H1 (cell line): ENCODE results near the gene FRRS1L. TPM values are rescaled to one million over a fixed set of nuclear protein-coding genes. Genes with fewer than 3 reads are reported as not detected.

Source experiments
- CTCF ChIA-PET: fragments of 300-600 bp; sonication (Branson Sonifier 250); formaldehyde crosslinking; loops from one replicate; lab custom pipeline; 2021; ENCODE audit not compliant: partially characterized antibody; lab: Charles Lee
- POLR2A ChIA-PET: fragments of 300-600 bp; sonication (Branson Sonifier 250); formaldehyde crosslinking; loops from one replicate; lab custom pipeline; 2021; ENCODE audit warnings: inconsistent platforms; ENCODE audit not compliant: partially characterized antibody; lab: Charles Lee
- DNase-seq, 2 experiments: peaks; one replicate each; pipeline versions ENCODE4 v3.0.0 to v3.0.0-alpha.2; 2010 to 2022; ENCODE audit warnings: low spot score in 2 of 2, low read depth in 1 of 2, mixed read lengths in 1 of 2
- FAIRE-seq: peaks from 2 replicates; lab custom pipeline; 2011; peaks lifted over from hg19 to GRCh38; lab: Jason Lieb, UNC
- H2AFZ ChIP-seq: 2 replicates; pipeline ENCODE4 v1.8.1; 2012; ENCODE audit warnings: low read length, inconsistent platforms
- H2AK5ac ChIP-seq: 2 replicates; pipeline ENCODE4 v1.6.1; 2013; ENCODE audit warnings: low read depth, low read length
- H2BK120ac ChIP-seq: replicated peaks from 2 replicates; pipeline ENCODE3; 2013; ENCODE audit warnings: low read depth, low read length, inconsistent platforms
- H2BK12ac ChIP-seq: 2 replicates; pipeline ENCODE4 v1.6.1; 2013; ENCODE audit warnings: low read depth, low read length
- H2BK15ac ChIP-seq: 2 replicates; pipeline ENCODE4 v1.6.1; 2013; ENCODE audit warnings: low read length
- H2BK20ac ChIP-seq: 2 replicates; pipeline ENCODE4 v1.6.1; 2013; ENCODE audit warnings: low read length
- H2BK5ac ChIP-seq: 2 replicates; pipeline ENCODE4 v1.6.1; 2013; ENCODE audit warnings: low read depth, low read length
- H3K14ac ChIP-seq: 2 replicates; pipeline ENCODE4 v1.6.1; 2013; ENCODE audit warnings: inconsistent platforms; ENCODE audit not compliant: insufficient read length
- H3K18ac ChIP-seq: 2 replicates; pipeline ENCODE4 v1.6.1; 2013; ENCODE audit warnings: low read length; ENCODE audit errors: extremely low read depth
- H3K23ac ChIP-seq: 2 replicates; pipeline ENCODE4 v1.6.1; 2013; ENCODE audit warnings: inconsistent platforms; ENCODE audit not compliant: insufficient read length
- H3K23me2 ChIP-seq: 2 replicates; pipeline ENCODE4 v1.6.1; 2013; ENCODE audit warnings: low read depth, low read length
- H3K27ac ChIP-seq: 2 replicates; pipeline ENCODE4 v1.6.1; 2011; ENCODE audit warnings: low read depth, low read length, inconsistent platforms
- H3K27me3 ChIP-seq, 4 experiments: replicated peaks in 1 of 4; 1 replicate in 1 of 4; 2 replicates in 3 of 4; pipeline versions ENCODE4 v1.6.1 to v1.8.1; 2011 to 2013; ENCODE audit warnings: low read length in 3 of 4, mild to moderate bottlenecking in 3 of 4, inconsistent platforms in 2 of 4, mixed read lengths in 2 of 4, moderate library complexity in 1 of 4; ENCODE audit not compliant: control insufficient read depth in 3 of 4, insufficient read depth in 3 of 4; ENCODE audit errors: extremely low read depth in 1 of 4
- H3K36me3 ChIP-seq, 4 experiments: 2 replicates each; pipeline versions ENCODE4 v1.6.1 to v1.8.1; 2011 to 2013; ENCODE audit warnings: mild to moderate bottlenecking in 4 of 4, low read length in 3 of 4, moderate library complexity in 2 of 4, control low read depth in 1 of 4, inconsistent platforms in 1 of 4; ENCODE audit not compliant: insufficient read depth in 4 of 4, control insufficient read depth in 2 of 4
- H3K4ac ChIP-seq: replicated peaks from 2 replicates; pipeline ENCODE3; 2013; ENCODE audit warnings: low read length, low read depth, mixed read lengths, inconsistent platforms; ENCODE audit not compliant: insufficient read length
- H3K4me1 ChIP-seq, 4 experiments: replicated peaks in 1 of 4; 1 replicate in 1 of 4; 2 replicates in 3 of 4; pipeline versions ENCODE4 v1.6.1 to v1.8.1; 2011 to 2013; ENCODE audit warnings: low read length in 3 of 4, inconsistent platforms in 2 of 4, mixed read lengths in 1 of 4; ENCODE audit not compliant: insufficient read depth in 4 of 4, control insufficient read depth in 3 of 4
- H3K4me2 ChIP-seq, 2 experiments: 2 replicates each; pipeline versions ENCODE4 v1.6.1 to v1.8.1; 2011 to 2013; ENCODE audit warnings: low read depth in 2 of 2, low read length in 2 of 2, control low read depth in 1 of 2, inconsistent platforms in 1 of 2, mild to moderate bottlenecking in 1 of 2; ENCODE audit not compliant: insufficient read depth in 1 of 2
- H3K4me3 ChIP-seq, 4 experiments: fragments of 200-600, 300-600 bp in 1 of 4; sonication (generic), shearing (Covaris generic), sonication (Bioruptor Twin) in 1 of 4; 2 replicates each; pipeline versions ENCODE4 v1.5.1 to v1.8.1; 2011 to 2016; ENCODE audit warnings: low read length in 4 of 4, low read depth in 3 of 4, control low read depth in 2 of 4, inconsistent platforms in 2 of 4, mild to moderate bottlenecking in 2 of 4, mixed read lengths in 1 of 4, moderate library complexity in 1 of 4; ENCODE audit not compliant: insufficient read depth in 2 of 4; ENCODE audit errors: extremely low read depth in 1 of 4
- H3K56ac ChIP-seq: replicated peaks from 2 replicates; pipeline ENCODE3; 2013; ENCODE audit warnings: low read depth, mild to moderate bottlenecking, mixed read lengths, low read length, inconsistent platforms; ENCODE audit not compliant: insufficient read length
- H3K79me1 ChIP-seq: 2 replicates; pipeline ENCODE4 v1.6.1; 2013; ENCODE audit warnings: low read depth, low read length, control low read depth
- H3K79me2 ChIP-seq, 2 experiments: 2 replicates each; pipeline versions ENCODE4 v1.6.1 to v1.8.1; 2012 to 2013; ENCODE audit warnings: low read length in 2 of 2, mild to moderate bottlenecking in 2 of 2, inconsistent platforms in 1 of 2; ENCODE audit not compliant: insufficient read depth in 2 of 2, control insufficient read depth in 1 of 2
- H3K9ac ChIP-seq, 4 experiments: replicated peaks in 1 of 4; 1 replicate in 1 of 4; 2 replicates in 3 of 4; pipeline versions ENCODE4 v1.6.1 to v1.8.1; 2011 to 2013; ENCODE audit warnings: low read depth in 3 of 4, low read length in 3 of 4, control low read depth in 2 of 4, mild to moderate bottlenecking in 2 of 4, moderate library complexity in 2 of 4, inconsistent platforms in 1 of 4; ENCODE audit errors: extremely low read depth in 1 of 4
- H3K9me3 ChIP-seq, 2 experiments: 2 replicates each; pipeline versions ENCODE4 v1.6.1 to v1.8.1; 2012 to 2013; ENCODE audit warnings: mild to moderate bottlenecking in 2 of 2, moderate library complexity in 2 of 2, control low read depth in 1 of 2, inconsistent platforms in 1 of 2, low read depth in 1 of 2, low read length in 1 of 2, mixed read lengths in 1 of 2; ENCODE audit not compliant: insufficient read depth in 2 of 2
- H4K20me1 ChIP-seq, 2 experiments: replicated peaks in 1 of 2; 2 replicates each; pipeline versions ENCODE3 to v1.8.1; 2011 to 2013; ENCODE audit warnings: inconsistent platforms in 2 of 2, low read length in 2 of 2, mild to moderate bottlenecking in 1 of 2; ENCODE audit not compliant: insufficient read depth in 2 of 2, control insufficient read depth in 1 of 2
- H4K5ac ChIP-seq: 2 replicates; pipeline ENCODE4 v1.6.1; 2013; ENCODE audit warnings: low read length, low read depth, mixed read lengths, inconsistent platforms; ENCODE audit not compliant: insufficient read length
- H4K8ac ChIP-seq: 2 replicates; pipeline ENCODE4 v1.8.0; 2013; ENCODE audit warnings: mild to moderate bottlenecking, moderate library complexity, low read length, inconsistent platforms; ENCODE audit not compliant: insufficient read depth; ENCODE audit errors: extremely low read depth
- H4K91ac ChIP-seq: replicated peaks from 2 replicates; pipeline ENCODE3; 2013; ENCODE audit warnings: low read length, mixed read lengths, inconsistent platforms; ENCODE audit not compliant: insufficient read length
- FOSL1 ChIP-seq: IDR thresholded peaks from 2 replicates; pipeline ENCODE4 v1.6.1; 2011; ENCODE audit warnings: mild to moderate bottlenecking, low read depth, low read length, moderate library complexity; ENCODE audit not compliant: insufficient read depth
- NANOG ChIP-seq: IDR thresholded peaks from 2 replicates; pipeline ENCODE4 v1.6.1; 2011; ENCODE audit warnings: low read length, low read depth, mild to moderate bottlenecking, inconsistent platforms; ENCODE audit not compliant: insufficient read depth, poor library complexity, severe bottlenecking
- RBBP5 ChIP-seq: IDR thresholded peaks from 2 replicates; pipeline ENCODE4 v1.7.1; 2012; ENCODE audit warnings: low read depth, mild to moderate bottlenecking, inconsistent platforms, low read length, moderate library complexity, borderline replicate concordance
- WGBS, 2 experiments: shearing (Covaris generic) in 1 of 2; methylation state at CpG; one replicate each; pipeline versions ENCODE4 v1.1.6 to v1.1.7; 2013 to 2015; ENCODE audit warnings: low lambda C conversion rate in 2 of 2, mixed read lengths in 2 of 2, inconsistent platforms in 1 of 2, low coverage in 1 of 2, missing lambda C conversion rate in 1 of 2; ENCODE audit not compliant: insufficient replicate concordance in 2 of 2, insufficient coverage in 1 of 2, insufficient read length in 1 of 2; ENCODE audit errors: extremely low coverage in 1 of 2, missing lambda C conversion rate in 1 of 2; 5-methylcytosine and 5-hydroxymethylcytosine counted together
- polyA plus RNA-seq, 7 experiments: library from polyadenylated mRNA; depleted of rRNA in 3 of 7; stranded (reverse) in 5 of 7; unstranded in 2 of 7; fragments of >200 nt in 5 of 7; fragments of 200-250 nt in 2 of 7; gene quantifications; 1 replicate in 5 of 7; 2 replicates in 1 of 7; 4 replicates in 1 of 7; pipeline versions ENCODE4 v1.2.1 to v1.2.3, GENCODE V29; 2011 to 2013; ENCODE audit warnings: missing spikeins in 2 of 7, mixed read lengths in 2 of 7
- total RNA-seq: library from RNA; stranded (reverse); fragmentation: NEBNext Ultra II Directional; extraction: Animal tissue kit (Norgen Biotek cat#: 25700); gene quantifications from 2 replicates; pipeline ENCODE4 v1.2.1, GENCODE V29; 2021

The FRRS1L gene
- total and polyA plus RNA-seq, 2 of the 8 experiments (the other 6 are each of a cell fraction or from before 2014, with no cell fraction given): 1.0 to 2.2 TPM

DNA sequence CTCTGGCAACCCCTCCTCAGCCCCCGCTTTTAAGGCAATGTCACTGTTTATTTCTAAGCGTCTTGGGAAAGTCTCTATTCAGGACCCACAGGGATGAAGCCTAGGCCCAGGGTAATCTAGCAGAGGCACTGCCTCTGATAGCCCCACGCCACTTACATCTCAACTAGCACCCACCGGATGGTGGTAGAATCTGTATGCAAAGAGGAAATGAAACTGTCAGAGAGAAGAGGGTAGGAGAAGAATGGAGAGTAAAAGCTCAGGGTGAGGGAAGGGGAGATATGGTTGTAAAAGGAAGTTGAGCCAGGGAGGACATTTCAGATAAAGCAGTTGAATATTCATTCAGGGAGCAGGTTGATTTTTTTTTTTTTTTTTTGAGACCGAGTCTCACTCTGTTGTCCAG is 3.0 kb downstream of the FRRS1L start:
- H3K23ac ChIP-seq: no peak overlapping the region
- no peak overlapping the region for H3K27ac ChIP-seq
- H3K9me3 ChIP-seq: peaks cover 6% of the 10 kb centered on the region in 2 experiments; a peak in 3 of 4 replicates
- H3K4me1 ChIP-seq: peaks cover 0 to 2% (median 0%) of the 10 kb centered on the region in 4 experiments; a peak in 2 of 7 replicates
- H3K18ac ChIP-seq: no peak overlapping the region
- H3K36me3 ChIP-seq: no peaks in the 10 kb centered on the region; a peak in 1 of 8 replicates
- ChIA-PET POLR2A (no interaction called here), CTCF (interaction anchor here (0.7 to 1.3 kb wide), 2 partner anchors 43 to 199 kb away, joined by 3 read pairs; no protein-coding TSS in a partner anchor)
- WGBS, 2 experiments: 78% methylated on average over 5 of the region's 5 CpGs; no CpG with 5 or more reads in 1 of the 2 experiments
- H3K23me2 ChIP-seq: peaks cover 6% of the 10 kb centered on the region; the same call in 1 of the 2 replicates
- no peak overlapping the region for H3K4me2 ChIP-seq
- H2BK20ac ChIP-seq: no peak overlapping the region
- no peak for DNase-seq
- no peak overlapping the region for H4K91ac ChIP-seq
- no peak overlapping the region for H4K5ac ChIP-seq
- no peak for FAIRE-seq
- H2BK5ac ChIP-seq: no peak overlapping the region
- no peak overlapping the region for H2BK15ac ChIP-seq
- H3K27me3 ChIP-seq: peaks cover 6 to 23% (median 18%) of the 10 kb centered on the region in 4 experiments
- no peak overlapping the region for H2AFZ ChIP-seq
- H2BK12ac ChIP-seq: no peak overlapping the region
- no peak overlapping the region for H3K9ac ChIP-seq
- no peak for TF ChIP-seq RBBP5
- TF ChIP-seq NANOG: no peak
- TF ChIP-seq FOSL1: no peak
- no peak overlapping the region for H4K8ac ChIP-seq
- no peaks in the 10 kb centered on the region for H3K79me2 ChIP-seq
- no peak overlapping the region for H2BK120ac ChIP-seq
- no peak overlapping the region for H3K14ac ChIP-seq
- no peak overlapping the region for H3K4ac ChIP-seq
- H3K79me1 ChIP-seq: no peaks in the 10 kb centered on the region
- H3K56ac ChIP-seq: no peak overlapping the region
- H2AK5ac ChIP-seq: no peak overlapping the region
- no peak overlapping the region for H3K4me3 ChIP-seq
- H4K20me1 ChIP-seq: no peaks in the 10 kb centered on the region
